Measurements from ENCODE around the gene NAV2. TPM values are rescaled to one million over a fixed set of nuclear protein-coding genes. Genes with fewer than 3 reads are reported as not detected.

Gene NAV2
- total RNA-seq, 1 experiment from 2014 or later: 46.3 TPM

GRCh38 chr11:20137637-20138036, 425.0 kb downstream of the NAV2 start:
- H2BK15ac ChIP-seq (ENCODE audit: low read depth, low read length): no peak overlapping the region
- H3K79me2 ChIP-seq (ENCODE audit: insufficient read depth, low read length): no peaks in the 10 kb centered on the region
- no peak overlapping the region for H4K5ac ChIP-seq (ENCODE audit: insufficient read length, low read depth, low read length)
- H2BK20ac ChIP-seq (ENCODE audit: low read depth, low read length, poor library complexity, severe bottlenecking): no peak overlapping the region
- no peak overlapping the region for H2BK120ac ChIP-seq (ENCODE audit: low read depth, low read length, poor library complexity, severe bottlenecking)
- no peak overlapping the region for H3T11ph ChIP-seq (ENCODE audit: low read length)
- H4K8ac ChIP-seq (replicated peaks; ENCODE audit: insufficient read length, low read depth, low read length): no peak overlapping the region
- no peaks in the 10 kb centered on the region for H3K79me1 ChIP-seq (ENCODE audit: insufficient read depth, low read depth, low read length, poor library complexity, severe bottlenecking)
- H3K27me3 ChIP-seq (ENCODE audit: insufficient read depth, low read length): no peaks in the 10 kb centered on the region
- H3K4me1 Mint-ChIP-seq: peaks cover 0 to under 1% of the 10 kb centered on the region in 2 experiments; a peak in 3 of 4 replicates
- TF ChIP-seq CTCF (conservative IDR thresholded peaks at IDR 0.05): no peak
- no peak overlapping the region for H2AK5ac ChIP-seq (ENCODE audit: insufficient read length, low read length)
- no peak overlapping the region for H3K23ac ChIP-seq (ENCODE audit: insufficient read length, low read depth, low read length)
- H3K27ac Mint-ChIP-seq: no peak overlapping the region
- no peak overlapping the region for H2AFZ ChIP-seq (ENCODE audit: low read length)
- H3K9ac ChIP-seq (ENCODE audit: extremely low read depth, insufficient read length, low read length): no peak overlapping the region
- H3K9me3 ChIP-seq (ENCODE audit: control insufficient read depth, low read depth, low read length): no peaks in the 10 kb centered on the region
- peaks cover 35% of the 10 kb centered on the region for H3K27me3 Mint-ChIP-seq (ENCODE audit: low read depth)
- no peaks in the 10 kb centered on the region for H3K4me1 ChIP-seq (ENCODE audit: insufficient read depth, low read length)
- H3K14ac ChIP-seq (ENCODE audit: insufficient read depth, low read length): no peak overlapping the region
- DNase-seq: no peak
- no peaks in the 10 kb centered on the region for H3K23me2 ChIP-seq (ENCODE audit: insufficient read length, low read depth, low read length, poor library complexity, severe bottlenecking)
- no peak overlapping the region for H3K4me3 Mint-ChIP-seq
- peaks cover 0 to 9% (median 2%) of the 10 kb centered on the region in 3 experiments; a peak in 2 of 7 replicates for H3K36me3 Mint-ChIP-seq (ENCODE audit: insufficient read depth in 1 of 3, low read depth in 3 of 3)
- H3K4me2 ChIP-seq (ENCODE audit: insufficient read depth, insufficient read length, low read length): no peak overlapping the region
- H4K20me1 ChIP-seq (ENCODE audit: control insufficient read depth, insufficient read depth, insufficient read length): no peaks in the 10 kb centered on the region
- H2BK12ac ChIP-seq (ENCODE audit: insufficient read length, low read depth, low read length): no peak overlapping the region
- H2BK5ac ChIP-seq (ENCODE audit: insufficient read length, low read length): no peak overlapping the region
- H3K56ac ChIP-seq (ENCODE audit: insufficient read length, low read depth, low read length): no peak overlapping the region
- no peak overlapping the region for H3K27ac ChIP-seq (ENCODE audit: insufficient read length, low read depth, low read length)
- H3K18ac ChIP-seq (ENCODE audit: insufficient read length, low read depth, low read length): no peak overlapping the region
- H3K9me3 Mint-ChIP-seq: peaks cover 8 to 11% of the 10 kb centered on the region in 2 experiments; a peak in 4 of 5 replicates
- no peak overlapping the region for H4K91ac ChIP-seq (ENCODE audit: insufficient read length, low read depth, low read length)
- no peak overlapping the region for H3K4ac ChIP-seq (ENCODE audit: low read depth, low read length)
